Lower lobe of right lung (tissue), 2 donors: Measurements from ENCODE around the gene NDN. TPM values are rescaled to one million over a fixed set of nuclear protein-coding genes. Genes with fewer than 3 reads are reported as not detected.
"Not testable (repeated sequence)": the region's sequence is repeated elsewhere in the genome, so short reads cannot be mapped to it uniquely, and the experiment has no call there.

ENCODE experiments used
- ATAC-seq, 2 donors: fragments of 200-7000 bp; cut with Tn5 transposase; one replicate each; pipeline ENCODE4 v1.9.1; 2020 to 2022; ENCODE audit warnings: mild to moderate bottlenecking in 2 of 2, moderate library complexity in 2 of 2
- DNase-seq: peaks from one replicate; pipeline ENCODE4 v3.0.0-alpha.2; 2020
- H3K27ac ChIP-seq: fragments of 200-600 bp; one replicate; pipeline ENCODE4 v1.8.0; 2022
- H3K27me3 ChIP-seq: fragments of 200-600 bp; one replicate; pipeline ENCODE4 v1.8.0; 2022; ENCODE audit warnings: low read depth
- H3K36me3 ChIP-seq: fragments of 200-600 bp; one replicate; pipeline ENCODE4 v1.8.0; 2022; ENCODE audit warnings: mild to moderate bottlenecking
- H3K4me1 ChIP-seq: fragments of 200-600 bp; one replicate; pipeline ENCODE4 v1.8.0; 2022
- H3K4me3 ChIP-seq: fragments of 200-600 bp; one replicate; pipeline ENCODE4 v1.8.0; 2022; ENCODE audit warnings: mild to moderate bottlenecking
- H3K9me3 ChIP-seq: fragments of 200-600 bp; one replicate; pipeline ENCODE4 v1.8.0; 2022
- intact Hi-C: fragments of 100-400 bp; cut with DNase I; formaldehyde crosslinking; loops from one replicate; pipeline ENCODE4 v1.11.0; 2022
- long read RNA-seq: library from polyadenylated mRNA; unstranded; transcript quantifications from one replicate; pipeline ENCODE4 v2.0.0, GENCODE V29; 2021
- total RNA-seq: library from RNA; stranded (reverse); fragmentation: NEBNext Ultra II Directional; extraction: Animal tissue kit (Norgen Biotek cat#: 25700); gene quantifications from one replicate; pipeline ENCODE4 v1.2.1, GENCODE V29; 2021
- TF ChIP-seq, protein P1 (sequence below): fragments of 200-600 bp; IDR thresholded peaks from one replicate; pipeline ENCODE4 v1.8.0; 2022; ENCODE audit warnings: antibody characterized with exemption, mild to moderate bottlenecking
- donor health status: DM: no; HTN: yes; CAD: no; lungs with severe emphysema.

The NDN gene
- total RNA-seq = 27.1 TPM
- long read RNA-seq, transcript NDN-202 (1 exons, 1,627 nt) = major isoform, 67 of 67 reads
- long read RNA-seq, partial matches to known transcripts = 0 of 67 reads
- long read RNA-seq, other reads (novel, unspliced or antisense) = 0 of 67 reads

DNA sequence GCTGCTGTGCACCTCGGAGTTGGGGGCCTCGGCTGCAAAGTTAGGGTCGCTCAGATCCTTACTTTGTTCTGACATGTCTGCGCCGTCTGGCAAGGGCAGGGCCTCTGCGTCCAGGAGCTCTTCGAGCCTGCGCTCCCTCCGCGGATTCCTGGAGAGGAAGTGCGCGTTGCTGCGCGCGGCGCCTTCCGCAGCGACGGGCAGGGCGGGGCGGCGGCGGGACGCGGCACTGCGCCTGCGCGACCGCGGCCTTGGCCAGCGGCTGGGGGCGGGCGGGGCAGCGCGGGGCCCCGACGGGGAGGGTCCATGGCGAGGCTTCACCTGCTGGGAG is at the start of gene NDN:
NDN (minus strand) TSS at position 163 of the 328 bp plus-strand sequence; CDS start at position 75, 88 bp downstream.
- intact Hi-C loops = no loop called here
- Histone ChIP-seq H3K27ac (peak within 1 kb of the TSS; percentile 41), H3K4me3 (peak within 1 kb of the TSS; percentile 59), H3K36me3 (no peaks in the 10 kb centered on the region), H3K4me1 (peaks cover 4% of the 10 kb centered on the region), H3K9me3 (no peaks in the 10 kb centered on the region), H3K27me3 (no peaks in the 10 kb centered on the region)
- ATAC-seq (peak; percentile 77 to 84), DNase-seq (peak; percentile 67)
- TF ChIP-seq, protein P1, sequence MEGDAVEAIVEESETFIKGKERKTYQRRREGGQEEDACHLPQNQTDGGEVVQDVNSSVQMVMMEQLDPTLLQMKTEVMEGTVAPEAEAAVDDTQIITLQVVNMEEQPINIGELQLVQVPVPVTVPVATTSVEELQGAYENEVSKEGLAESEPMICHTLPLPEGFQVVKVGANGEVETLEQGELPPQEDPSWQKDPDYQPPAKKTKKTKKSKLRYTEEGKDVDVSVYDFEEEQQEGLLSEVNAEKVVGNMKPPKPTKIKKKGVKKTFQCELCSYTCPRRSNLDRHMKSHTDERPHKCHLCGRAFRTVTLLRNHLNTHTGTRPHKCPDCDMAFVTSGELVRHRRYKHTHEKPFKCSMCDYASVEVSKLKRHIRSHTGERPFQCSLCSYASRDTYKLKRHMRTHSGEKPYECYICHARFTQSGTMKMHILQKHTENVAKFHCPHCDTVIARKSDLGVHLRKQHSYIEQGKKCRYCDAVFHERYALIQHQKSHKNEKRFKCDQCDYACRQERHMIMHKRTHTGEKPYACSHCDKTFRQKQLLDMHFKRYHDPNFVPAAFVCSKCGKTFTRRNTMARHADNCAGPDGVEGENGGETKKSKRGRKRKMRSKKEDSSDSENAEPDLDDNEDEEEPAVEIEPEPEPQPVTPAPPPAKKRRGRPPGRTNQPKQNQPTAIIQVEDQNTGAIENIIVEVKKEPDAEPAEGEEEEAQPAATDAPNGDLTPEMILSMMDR = no peak

- ATAC-seq = no peak
- Histone ChIP-seq H3K27ac (no peak overlapping the region), H3K4me3 (no peak overlapping the region), H3K9me3 (no peaks in the 10 kb centered on the region), H3K4me1 (no peaks in the 10 kb centered on the region), H3K36me3 (no peaks in the 10 kb centered on the region), H3K27me3 (no peaks in the 10 kb centered on the region)
- DNase-seq = no peak
- TF ChIP-seq, protein P1 = no peak
- intact Hi-C loops = no loop called here
Observed at GRCh38 chr15:23736033-23736673, 49.0 kb upstream of the NDN start.

- intact Hi-C loops = no loop called here
- ATAC-seq (no peak), DNase-seq (no peak)
- TF ChIP-seq, protein P1 = no peak
- Histone ChIP-seq H3K9me3 (no peaks in the 10 kb centered on the region), H3K27me3 (no peaks in the 10 kb centered on the region), H3K36me3 (no peaks in the 10 kb centered on the region), H3K4me1 (no peaks in the 10 kb centered on the region), H3K4me3 (no peak overlapping the region), H3K27ac (no peak overlapping the region)
Observed at GRCh38 chr15:23734862-23735261, 47.8 kb upstream of the NDN start.

GRCh38 chr15:23713874-23714656 is 27.0 kb upstream of the NDN start:
- H3K9me3 ChIP-seq, ATAC-seq, H3K27ac ChIP-seq, H3K4me1 ChIP-seq, H3K27me3 ChIP-seq, intact Hi-C loops, H3K36me3 ChIP-seq, H3K4me3 ChIP-seq, DNase-seq: not testable (repeated sequence)

GRCh38 chr15:23708332-23708731 is 21.2 kb upstream of the NDN start:
- Histone ChIP-seq H3K36me3 (no peaks in the 10 kb centered on the region), H3K4me3 (no peak overlapping the region), H3K27me3 (no peaks in the 10 kb centered on the region), H3K27ac (no peak overlapping the region), H3K9me3 (no peaks in the 10 kb centered on the region), H3K4me1 (no peaks in the 10 kb centered on the region)
- intact Hi-C loops = no loop called here
- DNase-seq (no peak), ATAC-seq (no peak)
- TF ChIP-seq, protein P1 = no peak

GRCh38 chr15:23695282-23695681 is 8.2 kb upstream of the NDN start:
- DNase-seq (no peak), ATAC-seq (no peak)
- intact Hi-C loops = no loop called here

More at GRCh38 chr15:23695282-23695681, 8.2 kb upstream of the NDN start:
- H3K4me3 ChIP-seq = no peak overlapping the region
- no peaks in the 10 kb centered on the region for H3K4me1 ChIP-seq
- TF ChIP-seq, protein P1 = no peak
- H3K27ac ChIP-seq = no peak overlapping the region
- H3K27me3 ChIP-seq = no peaks in the 10 kb centered on the region
- H3K36me3 ChIP-seq = no peaks in the 10 kb centered on the region
- H3K9me3 ChIP-seq = no peaks in the 10 kb centered on the region
